Nephron (organoid): ENCODE data around the gene ACACA.

Source experiments
- H3K27ac Mint-ChIP-seq, 3 experiments: 2 replicates each; pipeline ENCODE4 v1.8.0; 2020; ENCODE audit warnings: mixed read lengths in 3 of 3, mild to moderate bottlenecking in 2 of 3, moderate library complexity in 1 of 3
- H3K27me3 Mint-ChIP-seq: 2 replicates; pipeline ENCODE4 v1.8.0; 2021; ENCODE audit warnings: low read depth, mild to moderate bottlenecking, moderate library complexity, mixed read lengths
- H3K36me3 Mint-ChIP-seq: 2 replicates; pipeline ENCODE4 v1.8.0; 2020; ENCODE audit warnings: low read depth, mixed read lengths
- H3K4me1 Mint-ChIP-seq: 2 replicates; pipeline ENCODE4 v1.8.0; 2020; ENCODE audit warnings: mixed read lengths
- H3K4me3 Mint-ChIP-seq, 3 experiments: 2 replicates each; pipeline ENCODE4 v1.8.0; 2020; ENCODE audit warnings: mild to moderate bottlenecking in 3 of 3, mixed read lengths in 3 of 3, moderate library complexity in 2 of 3
- H3K9me3 Mint-ChIP-seq: 2 replicates; pipeline ENCODE4 v1.8.0; 2020; ENCODE audit warnings: mixed read lengths
- CTCF ChIP-seq, 3 experiments: fragments of 200-600 bp; sonication (generic); IDR thresholded peaks; one replicate each; pipeline ENCODE4 v1.5.0; 2021; ENCODE audit warnings: antibody characterized with exemption in 3 of 3; ENCODE audit not compliant: unreplicated experiment in 3 of 3

ACACA gene

GRCh38 chr17:37212179-37212578 lies 194.5 kb downstream of the ACACA start:
- TF ChIP-seq CTCF (IDR thresholded peaks at IDR 0.05; ENCODE audit: unreplicated experiment in 3 of 3): peak; percentile 8 to 24 (median 12)
- Mint-ChIP-seq H3K27me3 (no peaks in the 10 kb centered on the region), H3K9me3 (no peaks in the 10 kb centered on the region), H3K27ac (no peak overlapping the region), H3K4me1 (peaks cover 22% of the 10 kb centered on the region), H3K36me3 (peaks cover 6% of the 10 kb centered on the region), H3K4me3 (no peak overlapping the region)

- Mint-ChIP-seq H3K27me3 (no peaks in the 10 kb centered on the region), H3K4me1 (peaks cover 22% of the 10 kb centered on the region)
- TF ChIP-seq CTCF (IDR thresholded peaks at IDR 0.05; ENCODE audit: unreplicated experiment in 3 of 3): no peak
Measured at GRCh38 chr17:37211136-37211535, 195.5 kb downstream of the ACACA start.

GRCh38 chr17:37207103-37207502 lies 199.5 kb downstream of the ACACA start:
- no peaks in the 10 kb centered on the region for H3K27me3 Mint-ChIP-seq
- H3K36me3 Mint-ChIP-seq: peaks cover 33% of the 10 kb centered on the region
- H3K4me3 Mint-ChIP-seq: no peak overlapping the region
- no peaks in the 10 kb centered on the region for H3K9me3 Mint-ChIP-seq
- no peak overlapping the region for H3K27ac Mint-ChIP-seq
- no peak for TF ChIP-seq CTCF (IDR thresholded peaks at IDR 0.05; ENCODE audit: unreplicated experiment in 3 of 3)
- H3K4me1 Mint-ChIP-seq: peaks cover 7% of the 10 kb centered on the region

More at GRCh38 chr17:37211136-37211535, 195.5 kb downstream of the ACACA start:
- Mint-ChIP-seq H3K27ac (no peak overlapping the region), H3K9me3 (no peaks in the 10 kb centered on the region), H3K36me3 (peaks cover 11% of the 10 kb centered on the region), H3K4me3 (no peak overlapping the region)

GRCh38 chr17:37206299-37206698 lies 200.3 kb downstream of the ACACA start:
- no peak overlapping the region for H3K27ac Mint-ChIP-seq
- peaks cover 36% of the 10 kb centered on the region for H3K36me3 Mint-ChIP-seq
- H3K4me1 Mint-ChIP-seq: peaks cover 3% of the 10 kb centered on the region
- no peak for TF ChIP-seq CTCF (IDR thresholded peaks at IDR 0.05; ENCODE audit: unreplicated experiment in 3 of 3)
- no peak overlapping the region for H3K4me3 Mint-ChIP-seq
- H3K9me3 Mint-ChIP-seq: no peaks in the 10 kb centered on the region
- H3K27me3 Mint-ChIP-seq: no peaks in the 10 kb centered on the region

- TF ChIP-seq CTCF (IDR thresholded peaks at IDR 0.05; ENCODE audit: unreplicated experiment in 3 of 3): no peak
- H3K9me3 Mint-ChIP-seq: no peaks in the 10 kb centered on the region
- H3K4me3 Mint-ChIP-seq: no peak overlapping the region
- peaks cover 34% of the 10 kb centered on the region for H3K36me3 Mint-ChIP-seq
- H3K27ac Mint-ChIP-seq: no peak overlapping the region
- H3K27me3 Mint-ChIP-seq: no peaks in the 10 kb centered on the region
- no peaks in the 10 kb centered on the region for H3K4me1 Mint-ChIP-seq
Measured at GRCh38 chr17:37200497-37200896, 206.1 kb downstream of the ACACA start.

GRCh38 chr17:37197336-37197735 lies 209.3 kb downstream of the ACACA start:
- TF ChIP-seq CTCF (IDR thresholded peaks at IDR 0.05; ENCODE audit: unreplicated experiment in 3 of 3): no peak
- Mint-ChIP-seq H3K27me3 (no peaks in the 10 kb centered on the region), H3K4me3 (no peak overlapping the region), H3K27ac (no peak overlapping the region), H3K4me1 (no peaks in the 10 kb centered on the region), H3K36me3 (peaks cover 28% of the 10 kb centered on the region), H3K9me3 (no peaks in the 10 kb centered on the region)
